Esophagus (tissue), 2 donors: Measurements from ENCODE around the gene VAV2. TPM values are rescaled to one million over a fixed set of nuclear protein-coding genes. Genes with fewer than 3 reads are reported as not detected.

Experiments
- H3K27ac ChIP-seq, 2 donors: one replicate each; pipeline ENCODE4 v1.5.1; 2013; ENCODE audit warnings: low read depth in 2 of 2, mild to moderate bottlenecking in 2 of 2, inconsistent platforms in 1 of 2, low read length in 1 of 2, moderate library complexity in 1 of 2
- H3K27me3 ChIP-seq, 2 donors: one replicate each; pipeline ENCODE4 v1.6.1; 2013; ENCODE audit warnings: low read length in 2 of 2, control low read depth in 1 of 2, mild to moderate bottlenecking in 1 of 2; ENCODE audit not compliant: insufficient read depth in 2 of 2, control insufficient read depth in 1 of 2
- H3K36me3 ChIP-seq, 2 donors: one replicate each; pipeline ENCODE4 v1.6.1; 2013; ENCODE audit warnings: low read length in 1 of 2; ENCODE audit not compliant: control insufficient read depth in 2 of 2, insufficient read depth in 2 of 2
- H3K4me1 ChIP-seq, 2 donors: one replicate each; pipeline ENCODE4 v1.6.1; 2013; ENCODE audit warnings: low read length in 1 of 2; ENCODE audit not compliant: control insufficient read depth in 2 of 2, insufficient read depth in 2 of 2
- H3K4me3 ChIP-seq, 2 donors: one replicate each; pipeline ENCODE4 v1.5.1; 2013; ENCODE audit warnings: low read length in 2 of 2, mild to moderate bottlenecking in 2 of 2, low read depth in 1 of 2, moderate library complexity in 1 of 2
- H3K9me3 ChIP-seq, 2 donors: one replicate each; pipeline ENCODE4 v1.6.1; 2013; ENCODE audit warnings: mild to moderate bottlenecking in 2 of 2, low read depth in 1 of 2, low read length in 1 of 2, moderate library complexity in 1 of 2; ENCODE audit not compliant: control insufficient read depth in 2 of 2, insufficient read depth in 1 of 2
- WGBS, 2 donors: extraction: QIAGEN DNeasy Blood & Tissue Kit; methylation state at CpG; one replicate each; pipeline ENCODE4 v1.1.7; 2013; 5-methylcytosine and 5-hydroxymethylcytosine counted together
- polyA plus RNA-seq, 2 donors: library from polyadenylated mRNA; stranded (reverse); fragments of 200-250 nt; gene quantifications; one replicate each; pipeline ENCODE4 v1.2.3, GENCODE V29; 2013
- donor health status: healthy with polysubstance abuse.
- donor health status: Bipolar disorder and iron deficiency.

VAV2 gene
- polyA plus RNA-seq, 2 donors, result 4.8 to 5.0 TPM

DNA sequence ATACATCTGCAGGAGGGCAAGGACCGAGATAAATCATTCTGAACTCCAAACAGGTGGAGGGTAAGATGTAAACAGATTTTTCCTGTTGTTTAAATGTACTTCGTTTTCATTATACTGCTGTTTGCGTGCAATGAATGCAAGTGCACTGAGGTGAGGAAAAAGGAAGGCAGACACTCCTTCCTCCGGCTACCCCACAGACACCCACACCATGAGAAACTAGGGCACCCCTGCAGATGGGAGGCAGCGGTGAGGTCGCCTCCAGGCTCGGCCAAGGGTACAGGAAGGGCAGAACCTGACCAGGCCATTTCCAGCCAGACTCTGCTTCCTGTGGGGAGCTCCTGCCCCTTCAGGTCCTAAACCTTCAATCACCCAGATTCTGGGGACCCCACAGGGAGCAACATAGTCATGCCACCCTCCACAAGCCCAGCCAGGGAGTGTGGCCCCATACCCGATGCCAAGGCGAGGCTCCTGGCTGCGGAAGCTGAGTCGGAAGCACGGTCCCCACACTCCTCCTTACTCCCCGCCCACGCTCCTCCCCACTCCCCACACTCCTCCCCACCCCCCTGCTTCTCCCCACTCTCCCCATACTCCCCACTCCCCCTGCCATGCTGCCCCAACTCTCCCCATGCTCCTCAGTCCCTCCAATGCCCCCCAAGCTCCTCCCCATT lies 37.1 kb downstream of the VAV2 start:
- Histone ChIP-seq H3K36me3 (no peaks in the 10 kb centered on the region), H3K4me1 (peaks cover 18 to 21% of the 10 kb centered on the region in 2 donors)
- WGBS, 2 donors, result 51 to 63% methylated on average over 14 of the region's 14 CpGs

DNA sequence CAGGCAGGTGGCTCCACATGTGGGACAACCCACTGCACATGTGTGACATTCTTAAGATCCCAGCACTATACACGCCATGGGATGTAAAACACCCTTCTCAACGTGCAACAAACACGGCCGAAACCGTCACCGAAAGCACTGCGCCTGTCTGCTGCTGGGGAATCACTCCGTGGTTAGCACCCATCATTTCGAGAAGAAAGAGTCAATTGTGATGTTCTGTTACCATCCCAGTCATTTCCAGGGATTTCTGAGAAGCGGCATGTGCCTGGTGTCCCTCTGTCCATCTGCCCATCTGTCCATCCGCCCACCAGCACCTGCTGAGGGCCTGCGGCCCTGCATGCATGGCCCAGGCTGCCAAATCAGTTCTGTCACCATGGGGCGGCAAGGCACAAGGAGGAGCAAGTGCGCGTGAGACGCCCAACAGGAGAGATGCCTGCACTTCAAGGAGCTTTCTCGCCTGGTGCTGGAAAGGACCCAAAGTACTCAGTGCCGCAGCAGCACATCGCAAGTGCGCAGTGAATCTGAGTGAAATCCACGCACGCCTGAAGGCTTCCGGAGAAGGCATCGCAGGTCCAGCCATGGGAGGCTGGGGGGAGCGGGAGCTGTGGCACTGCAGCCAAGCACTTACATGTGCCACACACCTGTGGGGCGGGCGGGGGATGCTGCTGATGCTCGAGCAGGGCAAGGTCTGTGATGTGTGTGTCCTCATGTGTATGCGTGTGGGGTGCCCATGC lies 38.0 kb downstream of the VAV2 start:
- Histone ChIP-seq H3K36me3 (no peaks in the 10 kb centered on the region), H3K9me3 (no peaks in the 10 kb centered on the region), H3K27ac (no peak overlapping the region), H3K4me3 (no peak overlapping the region), H3K27me3 (no peaks in the 10 kb centered on the region), H3K4me1 (peaks cover 18 to 19% of the 10 kb centered on the region in 2 donors)
- WGBS, 2 donors, result 88% methylated on average over 29 of the region's 29 CpGs

More for the DNA sequence above, 37.1 kb downstream of the VAV2 start:
- H3K27ac ChIP-seq, result no peak overlapping the region
- no peak overlapping the region for H3K4me3 ChIP-seq
- no peaks in the 10 kb centered on the region for H3K9me3 ChIP-seq
- H3K27me3 ChIP-seq, result no peaks in the 10 kb centered on the region

DNA sequence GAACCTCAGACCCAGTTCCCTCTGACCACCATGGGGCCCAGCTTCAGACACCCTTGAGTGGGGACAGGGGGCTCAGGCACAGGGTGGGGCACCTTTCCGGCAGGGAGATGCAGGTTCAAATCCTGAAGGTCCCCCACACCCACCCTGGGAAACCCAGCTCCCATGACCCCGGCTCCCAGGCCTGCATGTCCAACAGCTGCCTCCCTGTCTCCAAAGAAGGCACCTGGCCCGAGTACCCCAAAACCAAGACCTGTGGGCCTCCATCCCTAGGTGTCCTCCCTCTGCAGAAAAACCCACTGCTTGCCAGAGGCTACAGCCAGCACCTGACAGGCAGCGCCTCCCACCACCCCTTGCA lies 38.5 kb downstream of the VAV2 start:
- Histone ChIP-seq H3K4me3 (no peak overlapping the region), H3K27ac (no peak overlapping the region), H3K9me3 (no peaks in the 10 kb centered on the region), H3K4me1 (peaks cover 12 to 16% of the 10 kb centered on the region in 2 donors), H3K36me3 (no peaks in the 10 kb centered on the region), H3K27me3 (no peaks in the 10 kb centered on the region)
- 94 to 95% methylated on average over 4 of the region's 4 CpGs for WGBS, 2 donors

DNA sequence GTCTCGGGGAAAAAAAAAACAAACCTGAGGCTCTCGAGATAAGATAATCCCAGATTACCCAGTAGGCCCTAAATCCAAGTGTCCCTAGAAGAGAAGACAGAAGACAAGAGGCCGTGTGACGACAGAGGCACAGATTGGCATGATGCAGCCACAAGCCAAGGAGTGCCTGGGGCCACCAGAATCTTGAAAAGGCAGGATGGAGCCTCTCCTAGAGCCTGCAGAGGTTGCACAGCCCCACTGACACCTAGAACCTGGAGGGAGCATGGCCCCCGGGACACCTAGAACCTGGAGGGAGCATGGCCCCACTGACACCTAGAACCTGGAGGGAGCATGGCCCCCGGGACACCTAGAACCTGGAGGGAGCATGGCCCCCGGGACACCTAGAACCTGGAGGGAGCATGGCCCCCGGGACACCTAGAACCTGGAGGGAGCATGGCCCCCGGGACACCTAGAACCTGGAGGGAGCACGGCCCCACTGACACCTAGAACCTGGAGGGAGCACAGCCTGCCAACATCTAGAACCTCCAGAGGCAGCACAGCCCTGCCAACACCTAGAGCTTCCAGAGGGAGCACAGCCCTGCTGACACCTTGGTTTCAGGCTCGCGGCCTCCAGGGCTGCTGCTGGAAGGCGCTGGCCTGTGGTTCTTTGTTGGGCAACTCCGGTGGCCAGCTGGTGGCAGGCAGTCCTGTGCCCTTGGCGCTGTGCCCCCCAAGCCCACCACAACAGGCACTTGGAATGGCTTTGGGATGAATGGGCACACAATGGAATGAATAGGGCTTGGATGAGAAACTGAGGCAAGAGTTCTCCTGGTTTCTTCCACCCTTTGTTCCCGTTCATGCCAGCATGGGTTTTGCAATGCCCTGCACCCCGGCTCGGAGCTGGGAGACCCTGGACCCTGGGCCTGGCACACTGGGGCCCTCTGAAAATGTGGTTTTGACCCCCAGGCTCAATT lies 39.2 kb downstream of the VAV2 start:
- H3K4me3 ChIP-seq, result no peak overlapping the region
- H3K9me3 ChIP-seq, result no peaks in the 10 kb centered on the region
- WGBS, 2 donors, result 89 to 93% methylated on average over 15 to 18 of the region's 18 CpGs
- no peaks in the 10 kb centered on the region for H3K27me3 ChIP-seq
- peaks cover 12 to 15% of the 10 kb centered on the region in 2 donors for H3K4me1 ChIP-seq
- no peak overlapping the region for H3K27ac ChIP-seq
- no peaks in the 10 kb centered on the region for H3K36me3 ChIP-seq

DNA sequence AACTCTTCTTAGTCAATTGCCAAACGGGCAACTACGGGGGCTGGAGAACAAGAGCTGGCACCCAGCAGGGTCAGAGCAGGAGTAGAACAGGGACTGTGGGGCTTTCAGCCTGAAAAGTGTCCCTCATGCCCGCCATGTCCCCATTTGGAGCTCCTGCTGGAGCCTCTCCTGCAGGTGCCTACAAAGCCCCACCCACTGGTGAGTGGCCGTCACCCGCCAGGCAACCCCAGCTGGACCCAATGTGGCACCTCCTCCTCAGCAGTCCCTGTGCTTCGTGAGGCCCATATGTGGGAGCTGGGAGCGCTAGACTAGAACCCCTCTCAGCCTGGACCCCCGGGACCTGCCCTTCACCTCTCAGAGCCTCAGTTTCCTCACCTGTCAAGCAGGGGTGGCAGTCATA lies 40.9 kb downstream of the VAV2 start:
- no peak overlapping the region for H3K27ac ChIP-seq
- no peak overlapping the region for H3K4me3 ChIP-seq
- no peaks in the 10 kb centered on the region for H3K27me3 ChIP-seq
- H3K36me3 ChIP-seq, result no peaks in the 10 kb centered on the region
- 90 to 97% methylated on average over 8 of the region's 8 CpGs for WGBS, 2 donors
- H3K9me3 ChIP-seq, result no peaks in the 10 kb centered on the region
- peaks cover 9 to 12% of the 10 kb centered on the region in 2 donors for H3K4me1 ChIP-seq

DNA sequence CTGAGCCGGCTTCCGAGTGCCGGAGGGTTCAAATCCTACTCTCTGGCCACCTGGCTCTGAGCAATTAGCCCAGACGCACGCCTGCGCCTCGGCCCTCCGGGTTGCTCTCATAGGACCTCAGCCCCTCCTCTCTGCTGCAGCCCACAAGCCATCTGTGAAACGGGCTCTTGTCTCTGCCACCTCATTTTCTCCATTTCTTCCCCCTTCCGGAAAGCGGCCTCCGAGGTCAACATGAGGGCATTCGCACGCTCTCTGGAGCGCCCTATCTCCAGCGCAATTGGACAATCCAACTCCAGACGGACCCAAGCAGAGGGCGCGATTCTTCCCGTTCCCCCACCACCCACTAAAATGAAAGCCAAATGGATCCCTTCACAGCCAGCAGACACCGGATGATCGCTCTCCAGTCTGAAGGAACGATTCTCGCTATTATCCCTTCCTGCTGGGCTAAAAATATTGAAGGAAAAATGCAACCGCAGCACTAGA lies 41.5 kb downstream of the VAV2 start:
- no peak overlapping the region for H3K4me3 ChIP-seq
- no peaks in the 10 kb centered on the region for H3K36me3 ChIP-seq
- H3K4me1 ChIP-seq, result peaks cover 9% of the 10 kb centered on the region in 2 donors
- 71 to 80% methylated on average over 25 of the region's 25 CpGs for WGBS, 2 donors
- H3K9me3 ChIP-seq, result no peaks in the 10 kb centered on the region
- H3K27me3 ChIP-seq, result no peaks in the 10 kb centered on the region
- H3K27ac ChIP-seq, result no peak overlapping the region

DNA sequence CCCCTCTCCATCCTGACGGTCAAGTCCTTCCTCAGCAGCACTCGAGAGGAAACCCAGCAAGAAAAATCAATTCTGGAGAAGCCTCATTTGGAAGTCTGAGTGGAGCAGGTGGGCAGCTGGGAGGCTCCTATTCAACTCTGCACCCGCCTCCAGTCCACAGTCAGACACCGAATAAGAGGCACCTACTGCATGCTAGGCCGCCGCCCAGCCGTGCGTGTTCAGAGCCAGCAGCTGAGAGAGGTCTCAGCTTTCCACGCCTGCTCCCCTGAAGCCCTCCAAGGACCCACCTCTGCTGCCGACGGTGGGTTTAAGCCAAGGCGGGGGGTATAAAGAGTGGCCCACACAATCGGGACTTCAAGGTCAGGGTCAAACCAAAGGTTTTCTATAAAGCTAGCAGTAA lies 41.9 kb downstream of the VAV2 start:
- WGBS, 2 donors, result 82 to 85% methylated on average over 13 of the region's 13 CpGs
- Histone ChIP-seq H3K36me3 (no peaks in the 10 kb centered on the region), H3K4me3 (no peak overlapping the region), H3K27ac (no peak overlapping the region), H3K27me3 (no peaks in the 10 kb centered on the region), H3K4me1 (peaks cover 9% of the 10 kb centered on the region in 2 donors), H3K9me3 (no peaks in the 10 kb centered on the region)

DNA sequence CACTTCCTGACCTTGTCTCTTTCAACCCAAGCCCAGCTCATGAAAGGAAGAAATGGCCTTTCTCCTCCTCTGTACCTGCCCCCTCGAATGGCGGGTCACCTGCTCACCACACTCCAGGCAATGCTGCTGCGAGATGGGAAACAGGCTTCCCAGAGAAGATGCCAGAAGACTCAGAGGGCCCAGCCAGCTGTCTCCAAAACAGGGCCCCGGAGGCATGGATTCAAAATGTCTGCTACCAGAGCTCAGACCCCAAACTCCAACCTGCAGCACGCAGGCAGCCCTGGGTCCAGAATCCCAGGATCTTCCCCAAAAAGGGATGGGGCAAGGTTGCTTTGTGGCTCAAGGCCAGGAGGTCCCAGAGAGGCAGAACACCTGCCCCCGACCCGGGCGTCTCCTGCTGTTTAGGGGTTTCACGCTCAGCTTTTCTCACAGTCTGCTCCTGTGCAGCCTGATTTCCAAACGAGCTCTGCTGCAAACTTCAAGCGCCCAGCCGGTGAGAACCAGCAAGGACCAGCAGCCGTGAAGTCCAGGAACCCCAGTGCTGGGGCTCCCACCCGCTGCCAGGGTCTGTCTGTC lies 42.5 kb downstream of the VAV2 start:
- Histone ChIP-seq H3K9me3 (no peaks in the 10 kb centered on the region), H3K27ac (no peak overlapping the region), H3K4me1 (peaks cover 7 to 9% of the 10 kb centered on the region in 2 donors), H3K4me3 (no peak overlapping the region), H3K27me3 (no peaks in the 10 kb centered on the region), H3K36me3 (no peaks in the 10 kb centered on the region)
- 90 to 91% methylated on average over 14 of the region's 14 CpGs for WGBS, 2 donors
